HepG2 (cell line): ENCODE measurements around the gene OR51G2.

Experiments used
- ARNTL ChIP-seq: sonication (generic); formaldehyde crosslinking; IDR thresholded peaks from 2 replicates; pipeline ENCODE4 v1.4.0; 2020; ENCODE audit warnings: mild to moderate bottlenecking, missing genetic modification reagents
- TBX3 ChIP-seq: fragments of 450-650 bp; IDR thresholded peaks from 2 replicates; pipeline ENCODE4 v1.6.1; 2017; ENCODE audit warnings: antibody characterized with exemption, mild to moderate bottlenecking, inconsistent platforms, borderline replicate concordance

DNA sequence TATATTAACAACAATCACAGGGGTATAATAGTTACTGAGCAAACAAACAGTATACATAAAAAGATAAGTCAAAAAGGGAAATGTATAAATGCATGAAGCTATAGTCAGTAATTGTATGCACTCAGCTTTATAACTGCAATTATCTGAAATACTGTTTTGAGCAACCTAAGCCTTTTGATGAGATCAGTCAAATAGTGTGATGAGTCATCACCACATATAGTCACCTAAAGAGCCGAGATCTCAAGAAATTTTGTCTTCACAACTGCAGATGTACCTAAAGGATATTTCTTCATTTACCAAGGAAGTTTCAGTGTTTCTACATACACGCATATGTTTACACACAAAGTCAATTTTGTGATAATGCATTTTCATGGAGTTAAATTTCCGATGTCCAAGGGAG lies 41.7 kb upstream of the OR51G2 start:
- no peak for TF ChIP-seq TBX3
- no peak for TF ChIP-seq ARNTL (CRISPR knock-in tag)
